ENCODE data around the gene HS3ST4. TPM values are rescaled to one million over a fixed set of nuclear protein-coding genes. Genes with fewer than 3 reads are reported as not detected.

Gene HS3ST4
- total RNA-seq, 4 donors from 2014 or later: 0.11 TPM; not detected in 3

DNA sequence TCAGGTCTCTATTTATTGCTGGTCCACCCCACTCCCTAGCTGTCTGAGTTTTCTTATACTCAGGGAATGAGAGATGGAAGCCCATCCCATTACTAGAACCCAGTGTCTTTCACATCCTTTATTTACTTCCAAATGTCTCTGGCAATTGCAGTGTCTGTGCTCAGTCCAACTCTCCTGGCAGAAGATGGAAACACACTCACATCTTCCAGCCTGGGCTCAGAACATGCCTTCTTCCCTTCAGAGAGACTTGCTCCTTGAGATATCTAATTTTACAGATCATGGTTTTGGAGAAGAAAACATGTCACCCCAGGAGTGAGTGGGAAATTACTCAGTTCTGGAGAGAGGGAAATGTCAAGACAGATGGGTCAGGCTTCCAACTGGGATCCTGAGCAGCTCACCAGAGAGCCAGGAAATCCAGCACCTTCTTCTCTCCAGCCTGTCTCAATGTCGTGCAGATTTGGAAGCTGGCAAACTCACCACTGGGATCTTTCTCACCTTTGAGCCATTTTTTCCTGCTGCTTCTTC, 494.4 kb downstream of the HS3ST4 start:
- no peak for TF ChIP-seq CTCF (IDR thresholded peaks at IDR 0.05)
- no peak for TF ChIP-seq POLR2A (IDR thresholded peaks at IDR 0.05)
- H3K9me3 ChIP-seq: no peaks in the 10 kb centered on the region
- H3K4me1 ChIP-seq: no peaks in the 10 kb centered on the region
- no peak overlapping the region for H3K27ac ChIP-seq
- H3K4me3 ChIP-seq (replicated peaks in 1 of 3): no peak overlapping the region
- intact Hi-C loops (cut with DNase I): no loop called here
- no peaks in the 10 kb centered on the region for H3K36me3 ChIP-seq
- WGBS, 2 donors: 37 to 64% methylated on average over 1 of the region's 1 CpG
- no peak for DNase-seq
- H3K27me3 ChIP-seq: no peaks in the 10 kb centered on the region

MicroRNAs within 50 kb of the gene (microRNA counts, 767-probe panel; counts per million panel counts)
- microRNA hsa-miR-548w: 0 to 1,815 counts per million in 2 donors

Small RNA genes lying within 50 kb of the gene (microRNA-seq; reads per million reads assigned to microRNA genes)
- not detected for gene MIR548W

Small RNA genes lying within 50 kb of the gene (small RNA-seq; reads per million reads assigned to genes)
- not detected for gene HMGN2P3
- gene MIR548W: not detected
- gene RNA5SP405: not detected

All from thyroid gland (tissue), 4 donors.